BJ (cell line): ENCODE results near the gene DUSP2. TPM values are rescaled to one million over a fixed set of nuclear protein-coding genes. Genes with fewer than 3 reads are reported as not detected.

ENCODE experiments used
- CTCF ChIA-PET: fragments of 350-600 bp; formaldehyde crosslinking; extraction: SDS; loops from one replicate; lab custom pipeline; 2021; ENCODE audit warnings: antibody characterized with exemption, inconsistent platforms; lab: Yijun Ruan, JAX
- POLR2A ChIA-PET: fragments of 300-600 bp; sonication (Branson Sonifier 250); formaldehyde crosslinking; extraction: SDS; loops from one replicate; lab custom pipeline; 2021; ENCODE audit warnings: antibody characterized with exemption; lab: Charles Lee
- DNase-seq: peaks from one replicate; pipeline ENCODE4 v3.0.0-alpha.2; 2011; ENCODE audit warnings: low read depth
- H3K27me3 ChIP-seq: 2 replicates; pipeline ENCODE4 v1.6.0; 2011; ENCODE audit warnings: low read length; ENCODE audit not compliant: control insufficient read depth, insufficient read depth
- H3K36me3 ChIP-seq: 2 replicates; pipeline ENCODE4 v1.5.1; 2011; ENCODE audit warnings: low read length; ENCODE audit not compliant: control insufficient read depth, insufficient read depth
- H3K4me3 ChIP-seq: 2 replicates; pipeline ENCODE4 v1.5.1; 2011; ENCODE audit warnings: low read depth, mild to moderate bottlenecking, control low read depth, low read length
- polyA plus RNA-seq: library from polyadenylated mRNA; depleted of rRNA; stranded (reverse); fragments of >200 nt; gene quantifications from 2 replicates; pipeline ENCODE4 v1.2.3, GENCODE V29; 2011
- TF ChIP-seq, protein P1 (sequence below): IDR thresholded peaks from 2 replicates; pipeline ENCODE4 v1.5.1; 2011; ENCODE audit warnings: low read depth, mild to moderate bottlenecking, control low read depth, inconsistent platforms, low read length, moderate library complexity; ENCODE audit not compliant: insufficient read depth

DUSP2 gene
- polyA plus RNA-seq, 1 experiment: 2.2 TPM

DNA sequence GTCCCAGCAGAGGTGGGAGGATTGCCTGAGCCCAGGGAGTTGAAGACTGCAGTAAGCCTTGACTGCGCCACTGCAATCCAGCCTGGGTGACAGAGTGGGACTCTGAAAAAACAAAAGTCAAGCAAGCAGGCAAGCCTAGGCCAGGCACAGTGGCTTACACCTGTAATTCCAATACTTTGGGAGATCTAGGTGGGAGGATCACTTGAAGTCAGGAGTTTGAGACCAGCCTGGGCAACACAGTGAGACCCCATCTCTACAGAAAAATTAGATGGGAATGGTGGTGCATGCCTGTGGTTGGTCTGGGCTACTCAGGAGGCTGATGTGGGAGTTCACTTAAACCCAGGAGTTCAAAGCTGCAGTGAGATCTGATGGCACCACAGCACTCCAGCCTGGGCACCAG is 34.8 kb upstream of the DUSP2 start:
- POLR2A ChIA-PET: no interaction called here
- CTCF ChIA-PET: interaction anchor here (1.0 to 1.6 kb wide), 3 partner anchors 10 to 87 kb away, joined by 4 to 9 read pairs (median 7); partner anchors contain the start of gene ASTL
- TF ChIP-seq, protein P1, sequence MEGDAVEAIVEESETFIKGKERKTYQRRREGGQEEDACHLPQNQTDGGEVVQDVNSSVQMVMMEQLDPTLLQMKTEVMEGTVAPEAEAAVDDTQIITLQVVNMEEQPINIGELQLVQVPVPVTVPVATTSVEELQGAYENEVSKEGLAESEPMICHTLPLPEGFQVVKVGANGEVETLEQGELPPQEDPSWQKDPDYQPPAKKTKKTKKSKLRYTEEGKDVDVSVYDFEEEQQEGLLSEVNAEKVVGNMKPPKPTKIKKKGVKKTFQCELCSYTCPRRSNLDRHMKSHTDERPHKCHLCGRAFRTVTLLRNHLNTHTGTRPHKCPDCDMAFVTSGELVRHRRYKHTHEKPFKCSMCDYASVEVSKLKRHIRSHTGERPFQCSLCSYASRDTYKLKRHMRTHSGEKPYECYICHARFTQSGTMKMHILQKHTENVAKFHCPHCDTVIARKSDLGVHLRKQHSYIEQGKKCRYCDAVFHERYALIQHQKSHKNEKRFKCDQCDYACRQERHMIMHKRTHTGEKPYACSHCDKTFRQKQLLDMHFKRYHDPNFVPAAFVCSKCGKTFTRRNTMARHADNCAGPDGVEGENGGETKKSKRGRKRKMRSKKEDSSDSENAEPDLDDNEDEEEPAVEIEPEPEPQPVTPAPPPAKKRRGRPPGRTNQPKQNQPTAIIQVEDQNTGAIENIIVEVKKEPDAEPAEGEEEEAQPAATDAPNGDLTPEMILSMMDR: no peak
- DNase-seq: no peak
- H3K27me3 ChIP-seq: no peaks in the 10 kb centered on the region
- H3K36me3 ChIP-seq: peaks cover 8% of the 10 kb centered on the region
- no peak overlapping the region for H3K4me3 ChIP-seq

DNA sequence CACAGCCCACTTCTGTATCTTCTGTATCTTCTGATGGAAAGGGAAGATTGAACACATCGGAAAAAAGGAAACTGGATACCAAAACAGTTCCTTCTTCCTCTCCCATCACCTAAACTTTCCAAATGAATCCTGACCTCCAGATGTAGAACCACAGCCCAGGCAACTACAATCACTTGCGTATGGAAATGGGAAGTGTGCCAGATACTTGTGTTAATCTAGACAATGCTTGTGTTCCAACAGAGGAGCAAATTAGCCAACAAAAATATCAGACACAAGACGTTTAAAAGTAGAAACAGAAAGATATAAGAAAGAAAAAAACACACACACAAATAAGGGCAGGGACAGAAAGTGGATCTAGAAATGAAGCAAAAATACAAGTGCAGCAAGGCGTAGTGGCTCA is 31.4 kb upstream of the DUSP2 start:
- no peaks in the 10 kb centered on the region; the same call in 1 of the 2 replicates for H3K36me3 ChIP-seq
- CTCF ChIA-PET: interaction anchor here (4.3 kb wide), 1 partner anchor 38 kb away, joined by 121 read pairs; the partner anchor contains the start of gene ASTL
- TF ChIP-seq, protein P1: no peak
- no peak for DNase-seq
- H3K4me3 ChIP-seq: no peak overlapping the region
- H3K27me3 ChIP-seq: no peaks in the 10 kb centered on the region
- POLR2A ChIA-PET: no interaction called here

DNA sequence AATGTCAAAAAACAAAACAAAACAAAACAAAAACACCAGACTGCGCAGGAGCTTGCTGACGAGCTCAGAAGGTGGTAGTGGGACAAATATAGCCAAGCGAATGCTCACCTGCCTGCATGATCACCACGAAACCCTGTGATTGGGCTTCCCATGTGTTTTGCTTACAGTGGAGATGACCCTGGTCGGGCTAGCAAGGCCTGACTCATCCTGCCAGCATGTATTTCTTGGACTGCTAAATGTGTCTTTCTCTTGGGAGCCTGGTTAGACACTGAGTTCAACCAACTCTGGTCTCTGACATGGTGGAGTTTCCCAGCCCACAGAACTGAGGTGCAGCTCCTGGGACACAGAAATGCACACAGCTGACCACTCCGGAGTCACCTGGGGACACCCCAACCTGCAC is 30.7 kb upstream of the DUSP2 start:
- Histone ChIP-seq H3K36me3 (no peaks in the 10 kb centered on the region; the same call in 1 of the 2 replicates), H3K4me3 (no peak overlapping the region), H3K27me3 (no peaks in the 10 kb centered on the region)
- CTCF ChIA-PET: interaction anchor here (0.8 to 4.3 kb wide), 7 partner anchors 9 to 183 kb away, joined by 3 to 121 read pairs (median 12); partner anchors contain the start of gene ASTL
- POLR2A ChIA-PET: no interaction called here
- peak; percentile 6 for DNase-seq
- TF ChIP-seq, protein P1: no peak

DNA sequence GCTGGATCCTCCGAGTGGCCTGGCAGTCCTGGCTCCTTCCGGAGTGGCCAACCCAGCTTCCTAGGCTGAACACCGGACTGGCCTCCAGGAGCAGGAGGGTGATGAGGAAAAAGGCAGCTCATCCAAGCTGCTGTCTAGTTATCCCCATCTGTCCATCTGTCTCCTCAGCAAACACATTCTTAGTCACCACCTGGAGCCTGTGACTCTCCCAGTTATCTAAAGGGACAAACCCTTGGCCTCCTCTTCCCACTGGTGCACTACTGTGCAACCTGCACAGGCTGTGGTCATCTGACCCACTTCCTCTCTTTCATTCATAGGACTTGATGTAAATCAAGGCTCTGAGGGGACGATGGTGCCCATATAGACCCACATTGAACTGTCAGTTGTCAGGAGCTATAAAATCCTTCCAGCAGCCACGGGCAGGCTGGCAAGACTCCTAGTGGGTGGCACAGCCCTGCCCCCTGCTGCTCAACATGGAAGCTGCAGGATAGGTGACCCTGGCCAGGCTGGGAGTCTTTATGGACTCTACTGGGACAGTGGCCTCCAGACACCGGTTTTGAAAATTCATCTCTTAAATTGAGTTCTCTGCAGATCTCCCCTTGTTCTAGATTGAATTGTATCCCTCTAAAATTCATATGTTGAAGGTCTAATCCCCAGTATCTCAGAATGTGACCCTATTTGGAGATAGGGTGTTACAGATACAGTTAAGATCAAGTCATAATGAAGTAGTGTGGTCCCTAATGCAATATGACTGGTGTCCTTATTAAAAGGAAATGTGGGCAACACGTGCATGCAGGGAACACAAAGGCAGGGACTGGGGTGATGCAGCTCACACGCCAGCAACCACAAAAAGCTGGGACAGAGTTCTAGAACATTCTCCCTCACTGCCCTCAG is 29.3 kb upstream of the DUSP2 start:
- Histone ChIP-seq H3K27me3 (no peaks in the 10 kb centered on the region), H3K4me3 (no peak overlapping the region), H3K36me3 (no peaks in the 10 kb centered on the region)
- no peak for DNase-seq
- ChIA-PET CTCF (interaction anchor here (0.8 to 4.3 kb wide), 32 partner anchors 9 to 490 kb away, joined by 3 to 121 read pairs (median 4); partner anchors contain the start of genes ASTL and STARD7), POLR2A (no interaction called here)
- TF ChIP-seq, protein P1: peak; percentile 90

DNA sequence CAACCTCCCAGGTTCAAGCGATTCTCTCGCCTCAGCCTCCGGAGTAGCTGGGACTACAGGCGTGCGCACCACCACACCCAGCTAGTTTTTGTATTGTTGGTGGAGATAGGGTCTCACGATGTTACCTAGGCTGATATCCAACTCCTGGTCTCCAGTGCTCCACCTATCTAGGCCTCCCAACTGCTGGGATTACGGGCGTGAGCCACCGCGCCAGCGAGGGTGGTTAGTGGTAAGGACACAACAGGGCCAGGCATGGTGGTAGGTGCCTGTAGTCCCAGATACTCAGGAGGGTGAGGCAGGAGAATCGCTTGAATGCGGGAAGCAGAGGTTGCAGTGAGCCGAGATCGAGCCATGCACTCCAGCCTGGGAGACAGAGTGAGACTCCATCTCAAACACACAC is 26.6 kb upstream of the DUSP2 start:
- CTCF ChIA-PET: no interaction called here
- DNase-seq: no peak
- TF ChIP-seq, protein P1: no peak
- POLR2A ChIA-PET: no interaction called here
- Histone ChIP-seq H3K4me3 (no peak overlapping the region), H3K27me3 (no peaks in the 10 kb centered on the region), H3K36me3 (no peaks in the 10 kb centered on the region)
